ENCODE results near the gene C1orf105.

C1orf105 gene

GRCh38 chr1:172402878-172403569 is 17.5 kb upstream of the C1orf105 start:
- TF ChIP-seq, protein P1, sequence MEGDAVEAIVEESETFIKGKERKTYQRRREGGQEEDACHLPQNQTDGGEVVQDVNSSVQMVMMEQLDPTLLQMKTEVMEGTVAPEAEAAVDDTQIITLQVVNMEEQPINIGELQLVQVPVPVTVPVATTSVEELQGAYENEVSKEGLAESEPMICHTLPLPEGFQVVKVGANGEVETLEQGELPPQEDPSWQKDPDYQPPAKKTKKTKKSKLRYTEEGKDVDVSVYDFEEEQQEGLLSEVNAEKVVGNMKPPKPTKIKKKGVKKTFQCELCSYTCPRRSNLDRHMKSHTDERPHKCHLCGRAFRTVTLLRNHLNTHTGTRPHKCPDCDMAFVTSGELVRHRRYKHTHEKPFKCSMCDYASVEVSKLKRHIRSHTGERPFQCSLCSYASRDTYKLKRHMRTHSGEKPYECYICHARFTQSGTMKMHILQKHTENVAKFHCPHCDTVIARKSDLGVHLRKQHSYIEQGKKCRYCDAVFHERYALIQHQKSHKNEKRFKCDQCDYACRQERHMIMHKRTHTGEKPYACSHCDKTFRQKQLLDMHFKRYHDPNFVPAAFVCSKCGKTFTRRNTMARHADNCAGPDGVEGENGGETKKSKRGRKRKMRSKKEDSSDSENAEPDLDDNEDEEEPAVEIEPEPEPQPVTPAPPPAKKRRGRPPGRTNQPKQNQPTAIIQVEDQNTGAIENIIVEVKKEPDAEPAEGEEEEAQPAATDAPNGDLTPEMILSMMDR (IDR thresholded peaks at IDR 0.05; ENCODE audit: extremely low read depth, insufficient read depth, missing control alignments): no peak
- no peak for DNase-seq (ENCODE audit: low spot score)
- in situ Hi-C loops (cut with MboI; ENCODE audit: low pct_unique_long_range_greater_than_20kb, low sequenced_read_pairs, unreplicated experiment): loop anchor here (25.0 kb wide), 1 partner anchor 591 kb away; no protein-coding TSS in a partner anchor

- in situ Hi-C loops (cut with MboI; ENCODE audit: low pct_unique_long_range_greater_than_20kb, low sequenced_read_pairs, unreplicated experiment): loop anchor here (25.0 kb wide), 1 partner anchor 592 kb away; no protein-coding TSS in a partner anchor
- no peak for DNase-seq (ENCODE audit: low spot score)
- TF ChIP-seq, protein P1 (IDR thresholded peaks at IDR 0.05; ENCODE audit: extremely low read depth, insufficient read depth, missing control alignments): no peak
Measured at GRCh38 chr1:172404121-172404520, 16.4 kb upstream of the C1orf105 start.

DNA sequence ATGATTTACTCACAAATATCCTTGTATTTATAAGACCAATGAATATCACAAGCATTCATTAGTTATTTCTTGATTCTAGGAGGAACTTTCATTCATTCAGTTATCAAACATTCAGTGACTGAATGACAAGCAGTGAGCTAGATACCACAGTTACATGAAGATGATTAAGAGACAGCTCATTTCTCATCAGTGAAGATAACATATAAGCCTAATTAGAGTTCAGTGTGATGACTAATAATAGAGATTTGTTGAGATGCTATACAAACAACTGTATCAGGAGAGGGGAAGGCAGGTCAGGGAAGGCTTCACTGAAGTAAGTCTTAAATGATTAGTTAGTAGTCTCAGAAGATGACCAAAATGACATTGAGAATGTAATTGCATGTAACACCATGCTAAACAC is 14.6 kb upstream of the C1orf105 start:
- TF ChIP-seq, protein P1 (IDR thresholded peaks at IDR 0.05; ENCODE audit: extremely low read depth, insufficient read depth, missing control alignments): no peak
- no peak for DNase-seq (ENCODE audit: low spot score)
- in situ Hi-C loops (cut with MboI; ENCODE audit: low pct_unique_long_range_greater_than_20kb, low sequenced_read_pairs, unreplicated experiment): loop anchor here (25.0 kb wide), 1 partner anchor 594 kb away; no protein-coding TSS in a partner anchor

- DNase-seq (ENCODE audit: low spot score): no peak
- in situ Hi-C loops (cut with MboI; ENCODE audit: low pct_unique_long_range_greater_than_20kb, low sequenced_read_pairs, unreplicated experiment): loop anchor here (25.0 kb wide), 1 partner anchor 595 kb away; no protein-coding TSS in a partner anchor
- TF ChIP-seq, protein P1 (IDR thresholded peaks at IDR 0.05; ENCODE audit: extremely low read depth, insufficient read depth, missing control alignments): no peak
Measured at GRCh38 chr1:172406968-172407367, 13.5 kb upstream of the C1orf105 start.

DNA sequence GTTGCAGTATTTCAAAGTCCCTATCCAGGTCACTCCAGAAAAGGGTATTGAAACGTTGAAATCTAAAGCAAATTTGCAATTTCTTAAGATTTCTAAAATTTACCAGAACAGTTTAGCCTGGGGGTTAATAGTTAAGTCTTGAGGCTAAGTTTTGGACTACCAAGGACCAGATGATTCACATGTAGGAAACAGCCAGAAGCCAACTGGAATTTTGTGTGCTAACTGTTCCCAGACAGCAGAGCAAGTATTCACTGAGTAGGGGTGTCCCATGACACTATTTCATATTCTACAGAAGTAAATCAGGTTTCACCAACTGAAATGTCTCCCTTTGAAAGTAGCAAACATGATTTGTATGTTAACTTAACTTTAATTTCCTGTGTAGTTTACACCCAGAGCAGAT is 11.5 kb upstream of the C1orf105 start:
- no peak for DNase-seq (ENCODE audit: low spot score)
- TF ChIP-seq, protein P1 (IDR thresholded peaks at IDR 0.05; ENCODE audit: extremely low read depth, insufficient read depth, missing control alignments): no peak
- in situ Hi-C loops (cut with MboI; ENCODE audit: low pct_unique_long_range_greater_than_20kb, low sequenced_read_pairs, unreplicated experiment): loop anchor here (25.0 kb wide), 1 partner anchor 597 kb away; no protein-coding TSS in a partner anchor

- TF ChIP-seq, protein P1 (IDR thresholded peaks at IDR 0.05; ENCODE audit: extremely low read depth, insufficient read depth, missing control alignments): no peak
- in situ Hi-C loops (cut with MboI; ENCODE audit: low pct_unique_long_range_greater_than_20kb, low sequenced_read_pairs, unreplicated experiment): loop anchor here (25.0 kb wide), 1 partner anchor 598 kb away; no protein-coding TSS in a partner anchor
- DNase-seq (ENCODE audit: low spot score): no peak
Measured at GRCh38 chr1:172410027-172410426, 10.5 kb upstream of the C1orf105 start.
